HG02759 (cell line): ENCODE results near the gene NFATC1.

ENCODE experiments used
- ATAC-seq: cut with Tn5 transposase; IDR thresholded peaks from one replicate; pipeline ENCODE4 v1.9.1; 2021; ENCODE audit warnings: mild to moderate bottlenecking, moderate library complexity; ENCODE audit not compliant: unreplicated experiment

Gene NFATC1

DNA sequence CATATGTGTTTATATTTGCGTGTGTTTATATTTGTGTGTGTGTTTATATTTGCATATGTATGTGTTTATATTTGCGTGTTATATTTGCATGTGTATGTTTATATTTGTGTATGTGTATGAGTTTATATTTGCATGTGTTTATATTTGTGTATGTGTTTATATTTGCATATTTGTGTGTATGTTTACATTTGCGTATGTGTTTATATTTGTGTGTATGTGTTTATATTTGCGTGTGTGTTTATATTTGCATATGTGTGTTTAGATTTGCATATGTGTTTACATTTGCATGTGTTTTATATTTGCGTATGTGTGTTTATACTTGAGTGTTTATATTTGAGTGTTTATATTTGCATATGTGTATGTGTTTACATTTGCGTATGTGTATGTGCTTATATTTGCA lies 168.2 kb downstream of the NFATC1 start:
- ATAC-seq, result no peak

- ATAC-seq, result no peak
Observed at GRCh38 chr18:79564441-79564840, 168.7 kb downstream of the NFATC1 start.

DNA sequence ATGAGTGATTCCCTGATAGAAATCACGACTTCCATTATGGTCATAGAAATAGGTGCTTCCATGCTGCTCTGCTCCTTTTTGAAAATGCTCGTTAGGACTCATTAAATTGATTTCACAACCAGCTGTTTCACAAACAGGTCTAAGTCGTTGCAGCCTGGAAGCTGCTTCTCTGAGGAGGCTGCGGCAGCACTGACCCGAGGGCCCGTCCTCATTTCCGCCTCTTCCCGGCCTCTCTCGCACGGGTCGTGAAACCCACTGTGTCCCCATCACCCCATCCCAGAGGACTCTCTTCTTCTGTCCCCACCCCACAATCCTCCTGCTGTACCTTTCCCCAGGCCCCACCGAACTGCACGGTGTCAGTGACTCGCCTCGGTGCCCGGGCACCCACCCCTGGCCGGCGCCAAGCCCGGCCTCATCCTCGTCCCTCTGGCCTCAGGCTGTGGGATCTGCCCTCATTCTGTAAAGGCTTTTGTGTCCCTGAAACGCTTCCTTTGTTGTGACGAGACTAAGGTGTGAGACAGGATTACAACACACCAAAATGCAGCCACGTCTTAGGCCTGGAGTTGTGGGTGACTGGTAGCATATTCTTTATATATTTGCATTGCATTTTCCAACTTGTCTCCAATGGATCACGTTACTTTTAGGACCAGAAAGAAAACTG lies 171.2 kb downstream of the NFATC1 start:
- ATAC-seq, result no peak

GRCh38 chr18:79567481-79568147 lies 171.9 kb downstream of the NFATC1 start:
- no peak for ATAC-seq

GRCh38 chr18:79568543-79569205 lies 172.9 kb downstream of the NFATC1 start:
- ATAC-seq, result no peak

DNA sequence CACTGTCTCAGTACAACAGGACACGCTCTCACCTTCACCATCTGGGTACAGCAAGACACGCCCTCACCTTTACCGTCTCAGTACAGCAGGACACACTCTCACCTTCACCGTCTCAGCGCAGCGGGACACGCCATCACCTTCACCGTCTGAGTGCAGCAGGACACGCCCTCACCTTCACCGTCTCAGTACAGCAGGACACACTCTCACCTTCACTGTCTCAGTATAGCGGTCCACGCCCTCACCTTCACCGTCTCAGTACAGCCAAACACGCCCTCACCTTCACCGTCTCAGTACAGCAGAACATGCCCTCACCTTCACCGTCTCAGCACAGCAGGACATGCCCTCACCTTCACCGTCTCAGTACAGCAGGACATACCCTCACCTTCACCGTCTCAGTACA lies 174.0 kb downstream of the NFATC1 start:
- no peak for ATAC-seq

DNA sequence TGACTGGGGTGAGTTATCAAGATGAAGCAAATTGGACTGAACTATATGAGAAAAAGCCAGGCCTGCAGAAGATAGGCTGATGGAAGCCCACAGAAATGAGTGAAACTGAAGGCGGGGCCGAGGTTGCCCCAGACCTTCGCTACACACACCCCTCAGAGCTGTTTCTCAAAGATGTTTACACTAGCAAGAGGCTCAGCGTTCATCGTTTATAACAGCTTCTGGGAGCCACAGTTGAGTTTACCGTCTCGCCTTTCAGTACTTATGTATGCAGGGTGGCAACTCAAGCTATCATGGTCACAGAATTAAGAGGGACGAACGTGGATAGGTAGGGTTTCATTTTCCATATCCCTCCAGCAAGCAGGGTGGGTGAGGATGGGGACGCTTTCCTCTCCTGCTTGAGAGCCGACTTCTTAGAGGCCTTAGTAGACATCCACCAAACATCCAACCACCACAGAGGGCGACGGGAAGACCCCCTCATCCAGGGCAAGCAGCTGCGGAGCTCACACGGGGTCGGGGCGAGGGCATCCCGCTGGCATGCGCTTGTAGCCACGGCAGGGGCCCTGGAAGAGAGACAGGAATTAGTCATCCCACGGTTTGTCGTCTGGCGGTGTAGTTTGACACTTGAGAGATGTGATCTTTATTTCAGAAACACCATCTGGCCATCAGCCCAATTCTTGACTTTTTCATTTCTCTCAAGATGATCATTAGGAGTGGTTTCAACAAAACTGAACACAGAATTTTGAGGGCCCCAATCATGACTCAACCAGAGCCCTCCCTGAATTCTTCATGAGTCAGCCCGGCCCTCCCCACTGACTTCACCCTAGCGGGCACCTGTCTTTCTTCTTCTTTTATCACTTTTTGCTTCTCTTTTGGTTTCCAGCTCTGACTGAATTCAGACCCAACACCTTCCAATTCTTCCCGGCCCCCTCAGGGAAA lies 174.8 kb downstream of the NFATC1 start:
- no peak for ATAC-seq

- no peak for ATAC-seq
Observed at GRCh38 chr18:79571211-79572092, 175.7 kb downstream of the NFATC1 start.

DNA sequence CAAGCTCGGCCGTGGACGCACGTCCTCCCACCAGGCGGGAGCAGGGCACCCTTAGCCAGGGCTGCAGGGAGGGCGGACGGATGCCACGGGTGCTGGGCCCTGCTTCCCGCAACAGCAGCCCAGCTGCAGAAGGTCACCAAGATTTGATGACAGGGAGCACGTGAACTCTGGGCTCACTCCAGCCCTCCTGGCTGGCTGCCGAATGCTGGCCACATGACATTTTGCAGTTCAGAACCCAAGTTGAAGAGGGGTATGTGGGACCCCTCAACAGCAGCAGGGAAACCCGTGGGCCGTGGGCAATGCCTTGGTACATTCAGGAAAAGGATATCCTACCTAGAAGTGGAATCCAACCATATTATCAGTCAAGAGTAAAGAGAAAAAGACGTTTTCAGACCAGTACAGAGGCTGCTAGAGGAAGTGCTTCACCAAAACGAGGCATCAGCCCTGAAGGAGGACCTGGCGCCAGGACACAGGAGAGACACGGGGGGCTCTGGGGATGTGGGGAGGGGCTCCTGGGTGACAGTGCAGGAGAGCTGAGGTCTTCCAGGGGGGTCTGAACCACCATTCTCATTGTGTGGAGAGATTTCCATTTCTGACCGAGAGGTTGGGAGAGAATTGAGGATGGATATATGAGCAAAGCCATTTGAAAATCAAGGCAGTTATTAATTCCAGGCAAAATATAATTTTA lies 176.5 kb downstream of the NFATC1 start:
- no peak for ATAC-seq

DNA sequence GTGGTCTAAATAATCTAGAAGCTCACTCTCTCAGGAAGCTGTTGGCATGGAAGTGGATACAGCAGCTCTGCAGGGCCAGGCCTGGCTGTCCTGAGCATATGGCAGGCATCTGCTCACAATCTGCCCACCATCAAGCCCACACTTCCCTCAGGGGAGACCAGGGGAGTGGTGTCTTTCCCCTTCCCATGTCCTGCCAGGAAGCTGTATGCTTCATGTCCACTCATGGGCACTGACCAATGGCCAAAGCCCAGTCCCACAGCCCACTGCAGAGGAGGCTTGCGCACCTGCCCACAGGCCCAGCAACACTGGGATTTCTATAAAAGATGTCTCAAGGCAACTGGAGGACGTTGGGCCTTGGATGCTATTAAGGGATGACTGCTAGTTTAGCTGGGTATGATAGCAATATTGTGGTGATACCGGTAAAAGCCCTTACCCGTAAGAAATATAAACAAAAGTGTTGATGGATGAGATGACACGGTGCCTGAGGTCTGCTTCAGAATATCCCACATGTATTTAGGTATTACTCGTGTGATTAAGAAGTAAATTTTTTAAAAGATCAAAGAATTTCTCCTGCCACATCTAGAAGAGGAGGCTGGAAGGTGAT lies 177.2 kb downstream of the NFATC1 start:
- ATAC-seq, result no peak

DNA sequence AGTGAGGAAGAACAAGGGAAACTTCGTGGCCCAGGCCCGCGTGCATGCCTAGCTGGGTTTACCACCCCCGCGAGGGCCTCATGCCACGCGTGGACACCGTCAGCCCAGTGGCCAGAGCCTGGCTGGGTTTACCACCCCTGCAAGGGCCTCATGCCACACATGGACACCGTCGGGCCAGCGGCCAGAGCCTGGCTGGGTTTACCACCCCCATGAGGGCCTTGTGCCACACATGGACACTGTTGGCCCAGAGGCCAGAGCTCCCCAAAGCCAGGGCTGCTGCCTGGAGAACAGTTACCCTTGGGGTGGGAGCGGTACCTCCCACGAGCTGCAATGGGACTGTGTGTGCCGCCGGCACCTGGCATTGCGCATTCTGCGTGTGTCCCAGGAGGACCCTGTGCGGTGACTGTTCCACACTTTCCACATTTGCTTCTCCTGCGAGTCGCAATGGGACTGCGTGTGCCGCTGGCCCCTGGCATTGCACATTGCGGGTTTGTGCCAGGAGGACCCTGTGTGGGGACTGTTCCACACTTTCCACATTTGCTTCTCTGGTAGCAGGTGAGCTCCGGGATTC lies 178.3 kb downstream of the NFATC1 start:
- no peak for ATAC-seq

GRCh38 chr18:79574938-79575525 lies 179.3 kb downstream of the NFATC1 start:
- ATAC-seq, result no peak

GRCh38 chr18:79575891-79576685 lies 180.4 kb downstream of the NFATC1 start:
- ATAC-seq, result no peak

DNA sequence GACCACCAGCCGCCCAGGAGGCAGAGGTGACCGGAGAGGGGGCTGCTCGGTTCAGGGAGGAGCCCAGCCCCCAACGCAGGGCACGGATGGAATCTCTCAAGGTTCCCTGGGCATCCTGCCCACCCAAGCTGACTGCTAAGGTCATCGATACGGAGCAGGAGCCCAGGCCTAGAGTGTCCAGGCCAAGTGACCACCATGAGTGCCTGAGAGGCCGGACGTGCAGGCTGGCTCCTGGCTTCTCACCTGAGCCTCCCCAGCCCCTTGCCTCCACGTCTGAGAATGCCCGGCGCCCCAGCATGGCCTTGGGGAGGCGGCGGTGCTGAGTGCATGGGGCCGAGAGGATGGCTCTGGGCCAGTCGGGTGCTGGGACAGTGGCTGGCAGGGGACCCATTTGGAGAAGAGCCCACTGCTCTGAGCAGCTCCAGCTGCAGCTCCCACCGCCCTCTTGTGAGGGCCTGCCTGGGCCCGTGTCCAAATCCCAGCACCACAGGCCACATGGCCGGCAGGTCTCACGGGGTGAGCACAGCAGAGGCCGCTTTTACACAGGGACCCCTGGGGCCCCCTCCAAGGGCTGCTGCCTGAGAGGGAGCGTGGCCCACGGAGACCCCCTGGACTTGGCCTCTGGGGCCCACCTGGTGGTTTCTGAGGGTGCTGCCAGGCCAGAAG lies 181.1 kb downstream of the NFATC1 start:
- ATAC-seq, result no peak

GRCh38 chr18:79577451-79578395 lies 182.0 kb downstream of the NFATC1 start:
- no peak for ATAC-seq
